GM21390 (cell line): ENCODE results near the gene TCF7L1.
"Not testable (repeated sequence)": the region's sequence is repeated elsewhere in the genome, so short reads cannot be mapped to it uniquely, and the experiment has no call there.

Experiments
- ATAC-seq: cut with Tn5 transposase; IDR thresholded peaks from one replicate; pipeline ENCODE4 v1.9.1; 2021; ENCODE audit not compliant: unreplicated experiment

TCF7L1 gene

GRCh38 chr2:85315921-85316320, 182.7 kb downstream of the TCF7L1 start:
- not testable (repeated sequence) for ATAC-seq

GRCh38 chr2:85318222-85319074, 185.3 kb downstream of the TCF7L1 start:
- no peak for ATAC-seq

- no peak for ATAC-seq
Observed at GRCh38 chr2:85319796-85320195, 186.6 kb downstream of the TCF7L1 start.

- ATAC-seq, result no peak
Observed at GRCh38 chr2:85323351-85323987, 190.3 kb downstream of the TCF7L1 start.

GRCh38 chr2:85323988-85324367, 190.8 kb downstream of the TCF7L1 start:
- not testable (repeated sequence) for ATAC-seq

- no peak for ATAC-seq
Observed at GRCh38 chr2:85324639-85325465, 191.7 kb downstream of the TCF7L1 start.

GRCh38 chr2:85325466-85325811, 192.2 kb downstream of the TCF7L1 start:
- no peak for ATAC-seq

- ATAC-seq, result peak; percentile 36
Observed at GRCh38 chr2:85326406-85327159, 193.4 kb downstream of the TCF7L1 start.

- ATAC-seq, result peak; percentile 32
Observed at GRCh38 chr2:85327160-85327821, 194.1 kb downstream of the TCF7L1 start.

GRCh38 chr2:85327822-85328617, 194.8 kb downstream of the TCF7L1 start, which contains the start of gene TGOLN2:
Gene TGOLN2 (minus strand): TSS chr2:85327989. CDS start chr2:85327962, 27 bp downstream.
- peak; percentile 83 for ATAC-seq

- ATAC-seq, result no peak
Observed at GRCh38 chr2:85329181-85329651, 196.0 kb downstream of the TCF7L1 start.

GRCh38 chr2:85329701-85330100, 196.5 kb downstream of the TCF7L1 start:
- ATAC-seq, result not testable (repeated sequence)

GRCh38 chr2:85330839-85331636, 197.8 kb downstream of the TCF7L1 start:
- no peak for ATAC-seq

GRCh38 chr2:85333877-85334276, 200.7 kb downstream of the TCF7L1 start:
- not testable (repeated sequence) for ATAC-seq

GRCh38 chr2:85334928-85335327, 201.7 kb downstream of the TCF7L1 start:
- ATAC-seq, result no peak

- no peak for ATAC-seq
Observed at GRCh38 chr2:85340034-85340892, 207.1 kb downstream of the TCF7L1 start.

- no peak for ATAC-seq
Observed at GRCh38 chr2:85341269-85342029, 208.3 kb downstream of the TCF7L1 start.
